ENCODE data around the gene CENATAC. TPM values are rescaled to one million over a fixed set of nuclear protein-coding genes. Genes with fewer than 3 reads are reported as not detected.

Gene CENATAC
- total RNA-seq, 2 donors from 2014 or later, result 22.7 to 28.5 TPM

Small RNA genes within 50 kb of the gene (microRNA-seq; reads per million reads assigned to microRNA genes)
- gene MIR3656, result 0.53 to 6.8 reads per million in 2 donors

Other genes with a start within 250 kb of the CENATAC start
- gene DDX6, start 207.0 kb upstream of the CENATAC start, total RNA-seq, result 100 to 1,000 TPM in 1 of 2 donors, 10 to 100 TPM in 1; 96.3 to 100 TPM
- gene CXCR5, start 114.2 kb upstream of the CENATAC start, total RNA-seq, result under 1 TPM; 0.12 to 0.39 TPM
- gene BCL9L, start 72.2 kb upstream of the CENATAC start, total RNA-seq, result 10 to 100 TPM; 36.4 to 36.5 TPM
- not detected for gene UPK2, start 41.8 kb upstream of the CENATAC start, total RNA-seq
- not detected for gene FOXR1, start 26.4 kb upstream of the CENATAC start, total RNA-seq
- 100 to 1,000 TPM; 652 to 750 TPM for gene RPS25, start 20.2 kb downstream of the CENATAC start, total RNA-seq
- gene TRAPPC4, start 20.6 kb downstream of the CENATAC start, total RNA-seq, result 10 to 100 TPM; 65.1 to 72.8 TPM
- 10 to 100 TPM; 43.0 to 59.9 TPM for gene SLC37A4, start 32.7 kb downstream of the CENATAC start, total RNA-seq
- 100 to 1,000 TPM; 107 to 138 TPM for gene HYOU1, start 59.1 kb downstream of the CENATAC start, total RNA-seq
- 10 to 100 TPM; 20.7 to 24.1 TPM for gene VPS11, start 69.7 kb downstream of the CENATAC start, total RNA-seq
- 10 to 100 TPM; 16.1 to 26.1 TPM for gene HMBS, start 86.7 kb downstream of the CENATAC start, total RNA-seq
- gene DPAGT1, start 103.7 kb downstream of the CENATAC start, total RNA-seq, result 10 to 100 TPM; 32.4 to 50.3 TPM
- 10 to 100 TPM; 26.6 to 43.7 TPM for gene C2CD2L, start 109.2 kb downstream of the CENATAC start, total RNA-seq
- gene HINFP, start 123.4 kb downstream of the CENATAC start, total RNA-seq, result 10 to 100 TPM; 34.9 to 35.7 TPM
- not detected for gene ABCG4, start 150.9 kb downstream of the CENATAC start, total RNA-seq
- gene NLRX1, start 170.6 kb downstream of the CENATAC start, total RNA-seq, result 10 to 100 TPM; 14.8 to 17.9 TPM
- gene NHERF4, start 187.3 kb downstream of the CENATAC start, total RNA-seq, result 10 to 100 TPM; 63.6 to 85.0 TPM
- 10 to 100 TPM; 12.4 to 14.1 TPM for gene CBL, start 208.2 kb downstream of the CENATAC start, total RNA-seq

All from left colon (tissue), 2 donors.